GM19099 (cell line): ENCODE measurements around the gene PLS3.

Experiments
- POLR2A ChIP-seq: IDR thresholded peaks from 3 replicates; pipeline ENCODE4 v1.6.1; 2011; ENCODE audit warnings: low read depth; ENCODE audit not compliant: insufficient read length; ENCODE audit errors: extremely low read depth

PLS3 gene

GRCh38 chrX:115625572-115626301 lies 64.8 kb downstream of the PLS3 start:
- no peak for TF ChIP-seq POLR2A

- TF ChIP-seq POLR2A: no peak
Observed at GRCh38 chrX:115630204-115630603, 69.2 kb downstream of the PLS3 start.

- no peak for TF ChIP-seq POLR2A
Observed at GRCh38 chrX:115632455-115632854, 71.5 kb downstream of the PLS3 start.

GRCh38 chrX:115639334-115639880 lies 78.4 kb downstream of the PLS3 start:
- no peak for TF ChIP-seq POLR2A

GRCh38 chrX:115642311-115642710 lies 81.3 kb downstream of the PLS3 start:
- no peak for TF ChIP-seq POLR2A

- TF ChIP-seq POLR2A: no peak
Observed at GRCh38 chrX:115642895-115643530, 82.0 kb downstream of the PLS3 start.

- TF ChIP-seq POLR2A: no peak
Observed at GRCh38 chrX:115649461-115650063, 88.6 kb downstream of the PLS3 start.

GRCh38 chrX:115650449-115650848 lies 89.5 kb downstream of the PLS3 start:
- no peak for TF ChIP-seq POLR2A

GRCh38 chrX:115650916-115651315 lies 89.9 kb downstream of the PLS3 start:
- TF ChIP-seq POLR2A: no peak

GRCh38 chrX:115652221-115652620 lies 91.2 kb downstream of the PLS3 start:
- no peak for TF ChIP-seq POLR2A

- TF ChIP-seq POLR2A: no peak
Observed at GRCh38 chrX:115665122-115665521, 104.1 kb downstream of the PLS3 start.

GRCh38 chrX:115679460-115679859 lies 118.5 kb downstream of the PLS3 start:
- no peak for TF ChIP-seq POLR2A

GRCh38 chrX:115687595-115687994 lies 126.6 kb downstream of the PLS3 start:
- TF ChIP-seq POLR2A: no peak

- no peak for TF ChIP-seq POLR2A
Observed at GRCh38 chrX:115689931-115690330, 129.0 kb downstream of the PLS3 start.

GRCh38 chrX:115690511-115691216 lies 129.7 kb downstream of the PLS3 start:
- TF ChIP-seq POLR2A: no peak

- TF ChIP-seq POLR2A: no peak
Observed at GRCh38 chrX:115693476-115693875, 132.5 kb downstream of the PLS3 start.

GRCh38 chrX:115694028-115694427 lies 133.1 kb downstream of the PLS3 start:
- TF ChIP-seq POLR2A: no peak
